Keratinocyte (primary cell): Measurements from ENCODE around the gene RET.
"Not testable (repeated sequence)": the region's sequence is repeated elsewhere in the genome, so short reads cannot be mapped to it uniquely, and the experiment has no call there.

Experiments
- CTCF ChIP-seq, 3 experiments: IDR thresholded peaks in 1 of 3; conservative IDR thresholded peaks in 1 of 3; optimal IDR thresholded peaks in 1 of 3; 2 replicates in 2 of 3; 3 replicates in 1 of 3; pipeline versions ENCODE3 to v1.5.1; 2011; ENCODE audit warnings: low read length in 3 of 3, mild to moderate bottlenecking in 3 of 3, moderate library complexity in 2 of 3, control low read depth in 1 of 3, inconsistent platforms in 1 of 3; ENCODE audit not compliant: insufficient read depth in 2 of 3; ENCODE audit errors: extremely low read depth in 1 of 3
- EZH2 ChIP-seq: IDR thresholded peaks from one replicate; pipeline ENCODE4 v1.6.1; 2012; ENCODE audit warnings: inconsistent platforms, mild to moderate bottlenecking, low read length, moderate library complexity

GRCh38 chr10:43099339-43099738, 22.5 kb downstream of the RET start:
- not testable (repeated sequence) for TF ChIP-seq CTCF (optimal IDR thresholded peaks at IDR 0.05 in 1 of 3, IDR thresholded peaks at IDR 0.05 in 1 of 3, conservative IDR thresholded peaks at IDR 0.05 in 1 of 3; ENCODE audit: extremely low read depth in 1 of 3, insufficient read depth in 2 of 3, low read length in 3 of 3); EZH2
